Activated T-cell treated with anti-CD3 and anti-CD28 coated beads, Interleukin-2, amount 50 U/mL, for 24 hours (primary cell): ENCODE data around the gene KLK2.
"Not testable (repeated sequence)": the region's sequence is repeated elsewhere in the genome, so short reads cannot be mapped to it uniquely, and the experiment has no call there.

Experiments used
- DNase-seq: peaks from one replicate; pipeline ENCODE4 v3.0.0-alpha.2; 2020
- H3K27ac Mint-ChIP-seq: 2 replicates; pipeline ENCODE4 v1.8.0; 2020; ENCODE audit warnings: mild to moderate bottlenecking, mixed read lengths
- H3K27me3 Mint-ChIP-seq: 2 replicates; pipeline ENCODE4 v1.8.0; 2020; ENCODE audit warnings: mixed read lengths
- H3K36me3 Mint-ChIP-seq: 2 replicates; pipeline ENCODE4 v1.8.0; 2020; ENCODE audit warnings: low read depth, mixed read lengths
- H3K4me1 Mint-ChIP-seq: 2 replicates; pipeline ENCODE4 v1.8.0; 2020; ENCODE audit warnings: low read depth, mixed read lengths
- H3K4me3 Mint-ChIP-seq: 2 replicates; pipeline ENCODE4 v1.8.0; 2020; ENCODE audit warnings: mild to moderate bottlenecking, moderate library complexity, mixed read lengths
- H3K9me3 Mint-ChIP-seq: 2 replicates; pipeline ENCODE4 v1.8.0; 2020; ENCODE audit warnings: mixed read lengths

The KLK2 gene

DNA sequence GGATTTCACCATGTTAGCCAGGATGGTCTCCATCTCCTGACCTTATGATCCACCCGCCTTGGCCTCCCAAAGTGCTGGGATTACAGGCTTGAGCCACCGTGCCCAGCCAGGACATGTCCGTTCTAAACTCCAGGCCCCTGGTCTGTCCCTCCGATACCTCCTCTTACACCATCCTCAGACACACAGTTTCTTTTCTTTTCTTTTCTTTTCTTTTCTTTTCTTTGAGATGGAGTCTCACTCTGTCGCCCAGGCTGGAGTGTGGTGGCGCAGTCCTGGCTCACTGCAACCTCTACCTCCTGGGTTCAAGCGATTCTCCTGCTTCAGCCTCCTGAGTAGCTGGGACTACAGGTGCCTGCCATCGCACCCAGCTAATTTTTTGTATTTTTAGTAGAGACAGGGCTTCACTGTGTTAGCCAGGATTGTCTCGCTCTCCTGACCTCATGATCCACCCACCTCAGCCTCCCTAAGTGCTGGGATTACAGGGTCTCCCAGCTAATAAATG lies 22.9 kb downstream of the KLK2 start:
- H3K27me3 Mint-ChIP-seq = peaks cover 71% of the 10 kb centered on the region
- H3K4me1 Mint-ChIP-seq, H3K9me3 Mint-ChIP-seq, H3K27ac Mint-ChIP-seq, H3K4me3 Mint-ChIP-seq, DNase-seq, H3K36me3 Mint-ChIP-seq: not testable (repeated sequence)

DNA sequence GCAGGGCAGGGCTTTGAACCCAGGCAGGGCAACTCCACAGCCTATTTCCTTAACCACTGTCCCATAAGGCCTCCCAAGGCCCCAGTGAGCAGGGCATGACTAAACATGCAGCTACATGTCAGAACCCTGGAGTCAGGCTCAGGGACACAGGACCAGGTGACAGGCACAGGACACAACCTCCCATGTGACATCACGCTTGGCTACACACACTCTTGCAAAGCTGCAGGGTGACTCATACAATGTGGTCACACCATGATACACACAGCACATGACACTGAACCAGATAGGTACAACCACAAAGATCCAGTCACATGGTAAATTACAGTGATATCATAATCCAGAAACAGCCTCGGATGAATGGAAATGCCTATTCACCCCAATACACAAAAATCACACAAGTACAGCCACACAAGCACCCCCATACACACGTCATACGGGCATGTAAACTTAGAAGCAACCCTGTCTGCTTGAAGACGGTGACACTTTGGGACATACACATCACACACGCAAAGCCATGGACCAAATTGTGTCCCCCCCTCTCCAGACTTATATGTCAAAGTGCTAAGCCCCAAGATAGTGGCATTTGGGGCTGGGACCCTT lies 23.5 kb downstream of the KLK2 start:
- Mint-ChIP-seq H3K27ac (no peak overlapping the region), H3K36me3 (no peaks in the 10 kb centered on the region), H3K4me1 (peaks cover 6% of the 10 kb centered on the region), H3K27me3 (peaks cover 70% of the 10 kb centered on the region), H3K9me3 (peaks cover 2% of the 10 kb centered on the region), H3K4me3 (no peak overlapping the region)
- no peak for DNase-seq

DNA sequence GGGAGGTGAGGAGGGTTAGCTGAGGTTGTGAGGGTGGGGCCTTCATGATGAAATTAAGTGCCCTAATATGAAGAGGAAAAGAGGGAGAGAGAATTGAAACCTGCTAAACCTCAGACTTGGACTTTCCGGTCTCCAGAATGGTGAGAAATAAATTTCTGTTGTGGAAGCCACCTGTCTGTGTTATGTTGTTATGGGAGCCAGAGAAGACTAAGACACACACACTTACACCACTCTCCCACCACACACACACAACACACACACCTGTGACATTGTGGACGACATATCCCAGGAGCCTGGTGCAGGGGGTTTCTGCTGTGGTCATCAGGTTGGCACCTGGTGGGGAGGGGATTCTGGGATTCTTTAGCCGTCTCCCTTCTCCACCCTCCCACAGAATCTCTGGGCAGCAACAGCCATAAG lies 24.0 kb downstream of the KLK2 start:
- no peak overlapping the region for H3K27ac Mint-ChIP-seq
- peaks cover 65% of the 10 kb centered on the region for H3K27me3 Mint-ChIP-seq
- no peak for DNase-seq
- peaks cover 2% of the 10 kb centered on the region for H3K9me3 Mint-ChIP-seq
- no peak overlapping the region for H3K4me3 Mint-ChIP-seq
- H3K4me1 Mint-ChIP-seq = peaks cover 6% of the 10 kb centered on the region
- H3K36me3 Mint-ChIP-seq = no peaks in the 10 kb centered on the region

DNA sequence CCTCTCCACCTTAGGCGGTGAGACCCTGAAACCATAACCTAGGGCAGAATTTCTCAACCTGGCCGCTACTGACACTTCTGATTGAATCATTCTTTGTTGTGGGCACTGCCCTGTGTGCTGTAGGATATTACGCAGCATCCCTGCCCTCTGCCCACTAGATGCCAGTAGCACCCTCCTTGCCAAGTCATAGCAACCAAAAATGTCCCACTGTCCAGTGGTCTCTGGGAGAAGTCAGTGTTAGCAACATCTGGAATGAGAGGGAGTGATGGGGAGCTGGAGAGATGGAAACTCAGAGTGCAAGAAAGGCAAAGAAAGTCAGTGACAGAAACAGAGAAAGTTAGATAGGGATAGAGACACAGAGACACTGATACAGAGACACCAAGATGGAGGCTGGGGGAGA lies 24.4 kb downstream of the KLK2 start:
- no peak overlapping the region for H3K4me3 Mint-ChIP-seq

DNA sequence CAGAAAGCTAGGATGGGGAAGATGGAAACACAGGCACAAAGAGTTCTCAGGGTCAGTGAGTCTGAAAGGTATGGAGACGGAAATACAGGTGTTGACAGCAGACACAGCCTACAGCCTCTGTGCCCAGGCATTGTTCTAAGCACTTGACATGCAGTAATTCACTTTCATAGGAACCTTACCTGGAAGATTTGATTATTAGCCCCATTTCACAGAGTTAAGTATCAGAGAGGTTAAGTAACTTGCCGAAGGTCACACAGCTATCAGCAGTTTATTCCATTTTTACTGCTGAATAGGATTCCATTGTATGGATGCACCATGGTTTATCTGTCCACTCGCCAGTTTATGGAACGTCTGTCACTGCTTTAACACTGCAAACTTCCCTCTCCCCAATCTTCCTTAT lies 24.8 kb downstream of the KLK2 start:
- Mint-ChIP-seq H3K36me3 (no peaks in the 10 kb centered on the region), H3K4me1 (peaks cover 6% of the 10 kb centered on the region), H3K27me3 (peaks cover 63% of the 10 kb centered on the region), H3K9me3 (peaks cover 2% of the 10 kb centered on the region), H3K27ac (no peak overlapping the region), H3K4me3 (no peak overlapping the region)
- DNase-seq = no peak

More for the DNA sequence above, 24.4 kb downstream of the KLK2 start:
- Mint-ChIP-seq H3K36me3 (no peaks in the 10 kb centered on the region), H3K4me1 (peaks cover 6% of the 10 kb centered on the region), H3K9me3 (peaks cover 2% of the 10 kb centered on the region), H3K27me3 (peaks cover 66% of the 10 kb centered on the region), H3K27ac (no peak overlapping the region)
- DNase-seq = no peak

DNA sequence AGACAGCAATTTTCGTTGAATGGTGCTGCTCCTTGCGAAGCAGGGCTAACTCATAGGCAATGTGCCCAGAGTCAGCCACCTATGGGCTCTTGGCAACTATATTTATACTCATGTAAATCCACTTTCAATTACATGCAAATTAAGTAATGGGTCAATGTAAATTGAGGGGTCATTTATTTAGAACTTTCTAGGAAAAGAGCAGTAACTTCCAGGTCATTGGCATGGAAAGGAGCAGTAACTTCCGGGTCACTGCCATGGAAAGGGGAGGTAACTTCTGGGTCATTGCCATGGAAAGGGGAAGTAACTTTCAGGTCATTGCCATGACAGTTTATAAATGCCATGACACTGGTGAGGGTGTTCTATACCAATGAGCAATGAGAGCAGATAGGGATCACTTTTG lies 26.3 kb downstream of the KLK2 start:
- H3K4me3 Mint-ChIP-seq = no peak overlapping the region
- peaks cover 6% of the 10 kb centered on the region for H3K4me1 Mint-ChIP-seq
- H3K27ac Mint-ChIP-seq = no peak overlapping the region
- H3K36me3 Mint-ChIP-seq = no peaks in the 10 kb centered on the region
- no peak for DNase-seq
- H3K9me3 Mint-ChIP-seq = no peaks in the 10 kb centered on the region
- peaks cover 59% of the 10 kb centered on the region for H3K27me3 Mint-ChIP-seq

DNA sequence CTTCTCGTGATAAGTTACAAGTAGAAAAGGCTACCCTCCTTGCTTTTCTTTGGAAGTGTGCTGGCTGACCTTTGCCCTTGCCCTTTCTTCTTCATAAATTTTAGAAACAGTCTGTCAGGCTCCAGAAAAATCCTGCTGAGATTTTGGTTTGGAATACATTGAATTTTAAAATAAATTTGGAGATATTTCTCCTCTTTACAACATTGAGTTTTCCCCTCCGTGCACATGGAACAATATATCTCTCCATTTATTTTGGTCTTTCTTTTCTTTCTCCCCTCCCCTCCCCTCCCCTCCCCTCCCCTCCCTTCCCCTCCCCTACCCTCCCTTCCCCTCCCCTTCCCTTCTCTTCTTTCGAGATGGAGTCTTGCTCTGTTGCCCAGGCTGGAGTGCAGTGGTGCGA lies 29.4 kb downstream of the KLK2 start:
- H3K4me3 Mint-ChIP-seq = no peak overlapping the region
- H3K4me1 Mint-ChIP-seq = no peaks in the 10 kb centered on the region
- no peak overlapping the region for H3K27ac Mint-ChIP-seq
- H3K36me3 Mint-ChIP-seq = no peaks in the 10 kb centered on the region
- DNase-seq = no peak
- no peaks in the 10 kb centered on the region for H3K9me3 Mint-ChIP-seq
- peaks cover 56% of the 10 kb centered on the region for H3K27me3 Mint-ChIP-seq

DNA sequence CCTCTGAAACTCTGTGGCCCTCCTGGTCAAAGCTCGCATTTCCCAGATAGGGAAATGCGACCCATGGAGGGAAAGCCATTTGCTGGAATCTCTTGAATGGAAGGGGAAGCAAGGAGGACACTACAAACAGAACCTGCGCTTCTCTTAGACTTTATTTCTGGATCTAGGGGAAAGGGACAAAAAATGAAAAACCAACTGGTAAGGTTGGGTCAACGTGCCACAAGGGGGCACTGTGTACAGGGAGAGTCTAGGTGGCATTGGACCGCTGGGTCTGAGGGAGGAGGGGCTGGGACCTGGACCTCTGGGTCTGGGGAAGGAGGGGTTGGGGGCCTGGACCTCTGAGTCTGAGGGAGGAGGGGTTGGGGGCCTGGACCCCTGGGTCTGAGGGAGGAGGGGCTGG lies 33.0 kb downstream of the KLK2 start:
- Mint-ChIP-seq H3K27me3 (peaks cover 32% of the 10 kb centered on the region), H3K36me3 (no peaks in the 10 kb centered on the region), H3K9me3 (no peaks in the 10 kb centered on the region), H3K4me1 (peaks cover 12% of the 10 kb centered on the region), H3K4me3 (no peak overlapping the region), H3K27ac (no peak overlapping the region)
- peak; percentile 56 for DNase-seq

DNA sequence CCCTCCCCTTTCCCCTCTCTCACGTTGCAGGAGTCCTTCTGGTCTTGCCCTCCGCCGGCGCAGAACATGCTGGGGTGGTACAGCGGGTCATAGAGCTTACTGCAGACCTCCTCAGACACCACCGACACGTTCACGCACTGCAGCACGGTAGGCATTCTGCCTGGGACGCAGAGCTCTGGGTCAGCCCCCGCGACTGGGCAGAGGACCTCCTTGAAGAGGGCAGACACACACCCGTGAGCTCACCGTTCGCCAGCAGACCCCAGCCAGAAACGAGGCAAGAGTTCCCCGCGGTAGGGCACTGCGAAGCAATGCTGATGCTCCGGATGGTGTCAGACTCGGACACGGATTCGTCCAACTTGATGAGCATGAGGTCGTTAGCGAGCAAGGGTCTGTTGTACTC lies 35.1 kb downstream of the KLK2 start:
- no peak for DNase-seq
- Mint-ChIP-seq H3K27ac (no peak overlapping the region), H3K36me3 (no peaks in the 10 kb centered on the region), H3K4me1 (peaks cover 12% of the 10 kb centered on the region), H3K4me3 (no peak overlapping the region), H3K27me3 (peaks cover 24% of the 10 kb centered on the region), H3K9me3 (no peaks in the 10 kb centered on the region)

DNA sequence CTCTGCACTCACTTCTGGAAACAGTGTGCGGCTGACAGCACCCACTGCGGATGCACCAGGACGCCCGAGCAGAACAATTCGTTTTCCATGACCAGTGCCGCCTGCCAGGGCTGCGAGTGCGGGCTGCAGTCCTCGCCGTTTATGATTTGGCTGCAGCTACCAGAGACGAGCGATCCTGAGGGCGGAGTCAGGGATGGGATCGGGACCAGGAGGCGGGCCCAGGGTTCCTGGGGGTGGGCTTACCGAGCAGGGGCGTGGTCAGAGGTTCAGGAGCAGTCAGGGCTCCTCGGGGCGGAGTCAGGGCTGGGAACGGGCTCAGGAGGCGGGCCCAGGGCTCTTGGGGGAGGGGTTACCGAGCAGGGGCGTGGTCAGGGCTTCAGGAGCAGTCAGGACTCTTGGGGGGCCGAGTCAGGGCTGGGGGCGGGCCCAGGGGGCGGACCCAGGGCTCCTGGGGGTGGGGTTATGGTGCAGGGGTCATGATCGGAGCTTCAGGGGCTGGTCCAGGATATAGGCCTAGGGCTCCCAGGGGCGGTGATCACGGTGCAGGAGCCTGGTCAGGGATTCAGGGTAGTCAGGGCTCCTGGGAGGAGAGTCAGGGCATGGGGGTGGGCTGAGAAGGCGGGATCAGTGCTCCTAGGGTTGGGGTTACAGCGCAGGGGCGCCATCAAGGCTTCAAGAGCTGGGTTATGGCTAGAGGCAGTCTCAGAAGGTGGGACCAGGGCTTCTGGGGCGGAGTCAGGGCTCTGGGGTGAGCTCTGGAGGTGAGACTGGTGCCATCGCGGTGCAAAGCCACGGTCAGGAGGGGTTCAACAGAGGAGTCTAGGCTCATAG lies 36.2 kb downstream of the KLK2 start:
- Mint-ChIP-seq H3K4me3 (no peak overlapping the region), H3K27me3 (peaks cover 17% of the 10 kb centered on the region)

DNA sequence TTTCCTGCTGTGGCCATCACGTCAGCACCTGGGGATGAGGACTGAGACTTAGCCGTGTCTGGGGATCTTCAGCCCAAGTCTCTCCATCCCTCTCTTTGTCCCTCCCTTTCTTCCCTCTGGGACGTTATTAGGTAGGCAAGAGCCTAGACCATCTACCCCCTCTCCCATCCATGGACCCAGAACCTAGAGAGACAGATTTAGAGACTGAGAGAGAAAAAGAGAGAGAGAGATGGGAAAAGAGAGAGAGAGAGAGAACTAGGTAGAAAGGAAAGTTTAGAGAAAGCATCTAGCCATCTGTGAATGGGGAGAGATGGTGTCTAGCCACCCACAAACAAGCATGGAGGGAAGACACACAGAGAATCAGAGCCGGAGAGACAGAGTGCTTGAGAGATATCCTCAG lies 37.5 kb downstream of the KLK2 start:
- no peaks in the 10 kb centered on the region for H3K9me3 Mint-ChIP-seq
- H3K36me3 Mint-ChIP-seq = no peaks in the 10 kb centered on the region
- no peak overlapping the region for H3K27ac Mint-ChIP-seq
- H3K27me3 Mint-ChIP-seq = peaks cover 6% of the 10 kb centered on the region
- no peak for DNase-seq
- peaks cover 12% of the 10 kb centered on the region for H3K4me1 Mint-ChIP-seq
- H3K4me3 Mint-ChIP-seq = no peak overlapping the region

More for the DNA sequence above, 36.2 kb downstream of the KLK2 start:
- no peaks in the 10 kb centered on the region for H3K36me3 Mint-ChIP-seq
- peaks cover 12% of the 10 kb centered on the region for H3K4me1 Mint-ChIP-seq
- H3K27ac Mint-ChIP-seq = no peak overlapping the region
- H3K9me3 Mint-ChIP-seq = no peaks in the 10 kb centered on the region
- DNase-seq = peak; percentile 57

DNA sequence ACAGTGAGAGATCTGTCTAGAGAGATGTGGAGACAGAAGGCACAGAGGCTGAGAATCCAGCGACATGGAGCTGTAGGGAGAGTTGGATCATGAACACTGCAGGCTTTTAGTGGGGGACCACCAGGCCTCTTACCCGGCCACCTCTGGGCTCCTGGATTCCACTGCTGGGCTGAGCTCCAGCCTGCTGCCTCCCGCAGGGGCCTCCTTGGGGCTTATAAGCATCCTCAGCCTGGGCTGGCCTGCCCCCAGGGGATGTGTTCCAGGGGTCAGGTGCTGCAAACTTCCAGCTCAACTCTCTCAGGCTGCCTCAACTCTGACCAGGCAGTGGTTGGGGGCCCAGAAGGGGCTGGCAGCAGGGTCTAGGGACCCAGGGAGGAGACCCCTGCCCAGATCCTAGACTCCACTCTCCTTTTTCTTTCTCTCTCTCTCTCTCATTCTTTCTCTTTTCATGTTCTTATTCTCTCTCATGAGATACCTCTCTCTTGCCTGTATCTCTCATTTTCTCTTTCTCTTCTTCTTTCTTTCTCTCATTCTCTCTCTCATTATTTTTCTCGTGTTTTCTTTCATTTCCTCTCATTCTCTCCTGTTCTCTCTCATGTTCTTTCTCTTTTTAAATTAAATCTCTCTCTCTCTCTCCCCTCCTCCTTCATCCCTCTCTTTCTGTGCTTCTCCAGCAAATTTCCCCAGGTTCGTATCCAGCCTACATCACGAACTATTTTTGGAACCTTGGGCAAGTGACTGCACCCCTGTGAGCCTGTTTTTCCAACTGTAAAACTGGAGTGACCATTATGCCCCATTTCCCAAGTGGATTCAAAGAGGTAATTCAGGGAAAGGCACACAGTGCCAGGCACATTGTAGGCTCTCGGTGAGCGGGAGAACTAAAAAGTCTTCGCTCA lies 38.2 kb downstream of the KLK2 start, which contains the start of gene KLK4:
Gene KLK4 (minus strand): TSS at position 190 of the 896 bp plus-strand sequence. CDS start 657 bp downstream, outside the sequence.
- Mint-ChIP-seq H3K4me1 (peaks cover 12% of the 10 kb centered on the region), H3K27ac (no peak within 1 kb of the TSS), H3K36me3 (no peaks in the 10 kb centered on the region), H3K9me3 (no peaks in the 10 kb centered on the region), H3K4me3 (no peak within 1 kb of the TSS), H3K27me3 (peaks cover 4% of the 10 kb centered on the region)
- DNase-seq = no peak

DNA sequence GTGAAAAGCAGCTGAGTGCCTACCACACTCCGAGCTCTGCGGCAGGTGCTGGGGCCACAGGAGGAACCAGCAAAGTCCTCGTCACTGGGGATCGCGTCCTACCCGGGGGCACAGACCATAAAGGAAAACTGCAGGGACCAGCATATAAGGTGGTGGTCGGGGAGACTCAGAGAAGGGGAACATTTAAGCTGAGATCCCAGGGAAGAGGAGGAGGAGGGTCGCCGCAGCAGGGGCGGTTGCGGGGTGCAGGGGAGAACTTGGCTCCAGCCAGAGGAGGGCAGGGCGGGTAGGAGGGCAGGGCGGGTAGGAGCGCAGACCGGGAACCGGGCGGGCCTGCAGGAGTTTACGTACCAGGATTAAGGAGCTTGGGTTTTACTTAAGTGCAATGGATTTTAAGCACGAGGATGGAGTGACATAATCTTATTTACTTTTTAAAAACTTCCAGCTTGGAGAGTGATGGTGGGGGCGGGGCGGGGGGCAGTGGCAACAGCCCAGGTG lies 38.9 kb downstream of the KLK2 start:
- no peaks in the 10 kb centered on the region for H3K36me3 Mint-ChIP-seq
- DNase-seq = no peak
- H3K4me3 Mint-ChIP-seq = no peak overlapping the region
- H3K27me3 Mint-ChIP-seq = peaks cover 9% of the 10 kb centered on the region
- H3K4me1 Mint-ChIP-seq = peaks cover 12% of the 10 kb centered on the region
- no peak overlapping the region for H3K27ac Mint-ChIP-seq
- no peaks in the 10 kb centered on the region for H3K9me3 Mint-ChIP-seq
